ENCODE measurements around the gene ANKRD62. TPM values are rescaled to one million over a fixed set of nuclear protein-coding genes. Genes with fewer than 3 reads are reported as not detected.
"Not testable (repeated sequence)": the region's sequence is repeated elsewhere in the genome, so short reads cannot be mapped to it uniquely, and the experiment has no call there.

The ANKRD62 gene
- total and polyA plus RNA-seq, 10 donors, result not detected

- H3K4me1 ChIP-seq, result no peaks in the 10 kb centered on the region
- H3K36me3 ChIP-seq, result no peaks in the 10 kb centered on the region
- intact Hi-C loops (cut with DNase I; ENCODE audit: low total_unique reads), result no loop called here
- no peak overlapping the region for H3K27ac ChIP-seq
- WGBS, 5 donors, result 86 to 92% (median 90%) methylated on average over 2 of the region's 2 CpGs
- TF ChIP-seq POLR2A (IDR thresholded peaks at IDR 0.05) (no peak), CTCF (IDR thresholded peaks at IDR 0.05 in 8 of 11, conservative IDR thresholded peaks at IDR 0.05 in 3 of 11) (no peak), POLR2AphosphoS5 (IDR thresholded peaks at IDR 0.05) (no peak)
- peaks cover 0 to 15% (median 0%) of the 10 kb centered on the region in 7 donors for H3K27me3 ChIP-seq (replicated peaks in 1 of 7)
- H3K9me3 ChIP-seq, result no peaks in the 10 kb centered on the region
- H3K4me3 ChIP-seq, result no peak overlapping the region
- no peak for DNase-seq
Measured at GRCh38 chr18:12119358-12119757, 25.7 kb downstream of the ANKRD62 start.

GRCh38 chr18:12121175-12122042 is 27.8 kb downstream of the ANKRD62 start:
- intact Hi-C loops (cut with DNase I; ENCODE audit: low total_unique reads), result no loop called here
- DNase-seq, result no peak
- Histone ChIP-seq H3K4me1 (no peaks in the 10 kb centered on the region), H3K36me3 (no peaks in the 10 kb centered on the region), H3K9me3 (no peaks in the 10 kb centered on the region), H3K4me3 (no peak overlapping the region), H3K27ac (no peak overlapping the region), H3K27me3 (replicated peaks in 1 of 7) (peaks cover 0 to 15% (median 0%) of the 10 kb centered on the region in 7 donors)
- 54 to 68% (median 60%) methylated on average over 15 of the region's 15 CpGs for WGBS, 5 donors
- TF ChIP-seq POLR2A (IDR thresholded peaks at IDR 0.05) (no peak), POLR2AphosphoS5 (IDR thresholded peaks at IDR 0.05) (no peak), CTCF (IDR thresholded peaks at IDR 0.05 in 8 of 11, conservative IDR thresholded peaks at IDR 0.05 in 3 of 11) (no peak)

- DNase-seq; intact Hi-C loops (cut with DNase I; ENCODE audit: low total_unique reads); H3K4me3 ChIP-seq; H3K27ac ChIP-seq; H3K9me3 ChIP-seq; H3K4me1 ChIP-seq; H3K36me3 ChIP-seq: not testable (repeated sequence)
- H3K27me3 ChIP-seq (replicated peaks in 1 of 7), result peaks cover 0 to 15% (median 0%) of the 10 kb centered on the region in 7 donors
- 77 to 89% (median 84%) methylated on average over 3 of the region's 3 CpGs for WGBS, 5 donors
Measured at GRCh38 chr18:12122043-12122389, 28.4 kb downstream of the ANKRD62 start.

GRCh38 chr18:12127647-12128046 is 34.0 kb downstream of the ANKRD62 start:
- H3K9me3 ChIP-seq; H3K4me3 ChIP-seq; H3K27ac ChIP-seq; intact Hi-C loops (cut with DNase I; ENCODE audit: low total_unique reads); H3K4me1 ChIP-seq; H3K36me3 ChIP-seq; DNase-seq: not testable (repeated sequence)
- H3K27me3 ChIP-seq (replicated peaks in 1 of 7), result peaks cover 0 to 14% (median 0%) of the 10 kb centered on the region in 7 donors
- WGBS, 5 donors, result 83 to 92% (median 88%) methylated on average over 4 of the region's 4 CpGs

GRCh38 chr18:12138831-12139230 is 45.2 kb downstream of the ANKRD62 start:
- H3K36me3 ChIP-seq; H3K27me3 ChIP-seq (replicated peaks in 1 of 7); H3K27ac ChIP-seq; H3K9me3 ChIP-seq; H3K4me3 ChIP-seq; intact Hi-C loops (cut with DNase I; ENCODE audit: low total_unique reads); H3K4me1 ChIP-seq; DNase-seq: not testable (repeated sequence)
- 76 to 93% (median 84%) methylated on average over 1 to 4 of the region's 4 CpGs for WGBS, 5 donors

GRCh38 chr18:12140866-12141265 is 47.2 kb downstream of the ANKRD62 start:
- H3K27ac ChIP-seq; DNase-seq; H3K4me3 ChIP-seq; intact Hi-C loops (cut with DNase I; ENCODE audit: low total_unique reads); H3K27me3 ChIP-seq (replicated peaks in 1 of 7); H3K36me3 ChIP-seq; H3K9me3 ChIP-seq; H3K4me1 ChIP-seq: not testable (repeated sequence)
- WGBS, 5 donors, result 91 to 96% (median 93%) methylated on average over 7 to 12 of the region's 12 CpGs

- H3K4me1 ChIP-seq; H3K9me3 ChIP-seq; intact Hi-C loops (cut with DNase I; ENCODE audit: low total_unique reads); H3K36me3 ChIP-seq; H3K4me3 ChIP-seq; H3K27me3 ChIP-seq (replicated peaks in 1 of 7); DNase-seq; H3K27ac ChIP-seq: not testable (repeated sequence)
- no CpG with 5 or more reads among the region's 5 CpGs for WGBS, 5 donors
Measured at GRCh38 chr18:12141778-12142177, 48.1 kb downstream of the ANKRD62 start.

- no CpG with 5 or more reads among the region's 5 CpGs for WGBS, 5 donors
- H3K4me1 ChIP-seq; intact Hi-C loops (cut with DNase I; ENCODE audit: low total_unique reads); H3K9me3 ChIP-seq; H3K27ac ChIP-seq; H3K27me3 ChIP-seq (replicated peaks in 1 of 7); DNase-seq; H3K36me3 ChIP-seq; H3K4me3 ChIP-seq: not testable (repeated sequence)
Measured at GRCh38 chr18:12149431-12149830, 55.8 kb downstream of the ANKRD62 start.

Data from spleen (tissue), 11 donors.